GM12865 (cell line): ENCODE data around the gene RPL35A.
A peak's percentile ranks its signal among the peaks of the same experiment; 100 is the strongest.
"Not testable (repeated sequence)": the region's sequence is repeated elsewhere in the genome, so short reads cannot be mapped to it uniquely, and the experiment has no call there.

Experiments
- DNase-seq: peaks from one replicate; pipeline ENCODE4 v3.0.0; 2010; ENCODE audit warnings: low read depth
- H3K4me3 ChIP-seq: 2 replicates; pipeline ENCODE4 v1.5.1; 2011; ENCODE audit warnings: mild to moderate bottlenecking, low read depth, low read length, control low read depth
- TF ChIP-seq, protein P1 (sequence below): IDR thresholded peaks from 2 replicates; pipeline ENCODE4 v1.5.1; 2011; ENCODE audit warnings: low read length, control low read depth, low read depth, inconsistent platforms; ENCODE audit not compliant: insufficient read depth; ENCODE audit errors: missing control alignments

Gene RPL35A

DNA sequence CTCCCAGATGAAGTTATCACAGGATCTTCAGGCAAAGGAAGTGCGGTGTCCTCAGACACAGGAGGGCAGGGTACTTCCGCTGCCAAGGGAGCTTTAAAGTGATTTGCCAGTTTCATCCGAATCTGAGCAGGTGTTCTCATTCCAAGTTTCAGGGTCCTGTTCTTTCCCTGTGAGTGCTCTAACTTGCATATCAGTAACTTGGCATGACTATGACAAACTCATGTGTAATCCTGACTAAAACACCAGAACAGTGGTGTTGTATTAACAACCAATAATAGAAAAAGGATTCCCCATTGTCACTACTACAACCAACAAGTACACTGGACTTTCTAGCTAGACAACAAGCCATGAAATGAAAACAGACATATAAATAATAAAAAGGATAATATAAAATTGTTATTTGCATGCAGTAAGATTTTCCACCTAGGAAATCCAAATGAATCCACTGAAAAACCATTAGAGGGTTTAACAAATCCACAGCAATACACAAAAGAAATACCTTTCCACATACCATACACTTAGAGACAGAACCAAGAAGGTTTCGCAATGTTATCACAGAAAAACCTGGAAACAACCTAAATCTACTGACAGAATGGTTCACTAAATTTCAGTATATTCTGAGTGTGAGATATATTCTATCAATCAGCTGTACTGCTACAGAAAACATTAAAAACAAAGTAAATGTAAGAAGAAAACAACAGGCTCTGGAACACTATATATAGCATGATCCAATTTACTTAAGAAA, 40.9 kb upstream of the RPL35A start:
- no peak for DNase-seq
- H3K4me3 ChIP-seq = no peak overlapping the region
- TF ChIP-seq, protein P1, sequence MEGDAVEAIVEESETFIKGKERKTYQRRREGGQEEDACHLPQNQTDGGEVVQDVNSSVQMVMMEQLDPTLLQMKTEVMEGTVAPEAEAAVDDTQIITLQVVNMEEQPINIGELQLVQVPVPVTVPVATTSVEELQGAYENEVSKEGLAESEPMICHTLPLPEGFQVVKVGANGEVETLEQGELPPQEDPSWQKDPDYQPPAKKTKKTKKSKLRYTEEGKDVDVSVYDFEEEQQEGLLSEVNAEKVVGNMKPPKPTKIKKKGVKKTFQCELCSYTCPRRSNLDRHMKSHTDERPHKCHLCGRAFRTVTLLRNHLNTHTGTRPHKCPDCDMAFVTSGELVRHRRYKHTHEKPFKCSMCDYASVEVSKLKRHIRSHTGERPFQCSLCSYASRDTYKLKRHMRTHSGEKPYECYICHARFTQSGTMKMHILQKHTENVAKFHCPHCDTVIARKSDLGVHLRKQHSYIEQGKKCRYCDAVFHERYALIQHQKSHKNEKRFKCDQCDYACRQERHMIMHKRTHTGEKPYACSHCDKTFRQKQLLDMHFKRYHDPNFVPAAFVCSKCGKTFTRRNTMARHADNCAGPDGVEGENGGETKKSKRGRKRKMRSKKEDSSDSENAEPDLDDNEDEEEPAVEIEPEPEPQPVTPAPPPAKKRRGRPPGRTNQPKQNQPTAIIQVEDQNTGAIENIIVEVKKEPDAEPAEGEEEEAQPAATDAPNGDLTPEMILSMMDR = no peak

DNA sequence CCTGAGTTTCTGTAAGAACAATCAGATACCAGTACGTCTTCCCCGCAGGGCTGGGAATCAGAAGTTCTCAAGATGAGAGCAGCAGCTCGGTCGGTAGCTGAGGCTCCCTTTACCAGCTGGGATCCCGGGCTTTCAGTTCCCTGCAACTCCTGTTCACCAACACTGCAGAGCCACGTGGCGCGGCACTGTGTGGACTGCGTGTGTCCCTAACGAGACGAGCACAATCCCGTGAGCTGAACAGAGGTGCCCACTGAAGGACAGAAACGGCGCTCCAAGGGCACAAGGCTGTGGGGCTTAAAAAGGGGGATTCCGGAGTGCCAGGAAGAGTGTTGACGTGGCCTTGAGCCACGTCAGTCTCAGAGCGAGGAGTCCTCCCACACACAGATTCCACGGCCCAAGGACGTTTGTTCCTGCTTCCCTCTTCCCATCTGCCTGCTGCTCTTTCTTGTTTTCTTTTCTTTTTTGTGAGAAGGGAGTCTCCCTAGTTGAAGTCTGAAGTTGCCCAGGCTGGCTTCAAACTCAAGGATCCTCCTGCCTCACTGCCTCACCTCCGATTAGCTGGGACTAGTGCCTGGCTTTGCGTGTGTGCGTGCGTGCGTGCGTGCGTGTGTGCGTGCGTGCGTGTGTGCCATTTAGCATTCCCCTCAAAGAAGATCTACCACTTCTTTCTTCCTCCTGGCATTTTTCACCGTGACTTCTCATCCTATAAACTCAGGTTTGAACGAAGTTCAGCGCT, 37.1 kb upstream of the RPL35A start:
- DNase-seq = peak; percentile 28
- TF ChIP-seq, protein P1 = no peak
- no peak overlapping the region for H3K4me3 ChIP-seq

DNA sequence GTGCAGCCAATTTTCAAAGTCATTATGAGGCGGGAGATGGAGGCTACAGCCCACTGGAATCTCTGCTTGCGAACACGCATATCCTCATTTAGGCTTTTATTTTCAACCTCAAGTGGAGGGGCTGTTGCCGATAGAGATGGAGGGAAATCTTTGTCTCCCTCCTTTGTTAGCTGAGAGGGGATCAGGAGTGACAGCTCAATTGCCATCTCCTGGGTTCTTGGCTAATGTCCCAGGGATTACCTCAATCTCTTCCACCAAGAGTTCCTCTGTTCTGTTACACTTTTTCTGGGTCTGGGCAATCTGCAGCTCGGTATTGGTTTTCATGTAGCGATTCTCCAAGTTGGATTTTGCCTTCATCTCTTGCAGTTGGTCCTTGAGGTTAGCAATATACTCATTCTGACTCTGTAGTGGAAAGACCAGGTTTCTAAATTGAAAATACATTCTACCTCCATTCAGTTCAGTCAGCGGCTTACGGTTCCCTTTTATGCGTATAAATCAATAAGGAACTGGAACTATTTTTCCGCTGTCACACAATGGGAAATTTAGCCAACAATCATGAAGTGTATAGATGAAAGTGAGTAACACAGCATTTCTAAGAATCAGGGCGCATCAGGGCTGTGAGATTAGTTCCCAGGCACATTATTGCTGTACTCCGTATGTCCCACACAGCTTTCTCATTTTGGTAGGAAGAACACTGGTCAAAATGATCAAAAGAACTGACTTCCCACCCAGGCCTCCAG, 36.2 kb upstream of the RPL35A start:
- H3K4me3 ChIP-seq = no peak overlapping the region
- DNase-seq = no peak
- TF ChIP-seq, protein P1 = no peak

DNA sequence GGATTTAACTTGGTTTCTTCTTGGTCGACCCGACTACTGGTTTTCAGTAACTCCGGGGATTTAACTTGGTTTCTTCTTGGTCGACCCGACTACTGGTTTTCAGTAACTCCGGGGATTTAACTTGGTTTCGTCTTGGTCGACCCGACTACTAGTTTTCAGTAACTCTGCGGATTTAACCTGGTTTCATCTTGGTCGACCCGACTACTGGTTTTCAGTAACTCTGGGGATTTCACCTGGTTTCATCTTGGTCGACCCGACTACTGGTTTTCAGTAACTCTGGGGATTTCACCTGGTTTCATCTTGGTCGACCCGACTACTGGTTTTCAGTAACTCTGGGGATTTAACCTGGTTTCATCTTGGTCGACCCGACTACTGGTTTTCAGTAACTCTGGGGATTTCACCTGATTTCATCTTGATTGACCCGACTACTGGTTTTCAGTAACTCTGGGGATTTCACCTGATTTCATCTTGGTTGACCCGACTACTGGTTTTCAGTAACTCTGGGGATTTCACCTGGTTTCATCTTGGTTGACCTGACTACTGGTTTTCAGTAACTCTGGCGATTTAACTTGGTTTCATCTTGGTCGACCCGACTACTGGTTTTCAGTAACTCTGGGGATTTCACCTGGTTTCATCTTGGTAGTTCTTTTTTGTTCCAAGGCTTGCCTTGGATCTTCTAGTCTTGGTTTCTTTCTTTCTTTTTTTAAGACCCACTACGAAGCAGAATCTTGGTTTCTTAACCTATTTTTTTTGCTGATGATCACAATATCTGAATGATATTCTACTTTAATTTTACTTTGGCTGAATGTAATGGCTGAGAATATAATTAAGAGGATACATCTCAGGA, 28.3 kb upstream of the RPL35A start:
- peak; percentile 59 for DNase-seq
- H3K4me3 ChIP-seq = not testable (repeated sequence)

DNA sequence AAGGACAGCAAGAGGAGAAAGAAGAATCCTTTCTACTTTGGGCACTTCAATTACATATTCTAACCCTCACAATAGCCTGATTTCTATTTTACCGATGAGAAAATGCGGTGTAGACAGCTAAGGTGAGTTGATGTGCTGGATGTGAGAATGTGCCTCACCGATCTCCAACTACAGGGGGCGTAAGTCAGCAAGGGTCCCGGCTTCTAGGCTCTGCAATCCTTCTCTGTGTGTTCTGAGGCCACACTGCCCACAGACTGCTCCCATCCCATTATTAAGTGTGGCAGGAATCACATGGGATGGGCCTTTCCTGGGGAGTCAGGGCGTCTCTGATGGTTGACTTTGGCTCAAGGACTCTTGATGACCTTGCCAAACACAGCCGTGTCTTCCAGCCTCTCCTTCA, 23.6 kb upstream of the RPL35A start:
- H3K4me3 ChIP-seq = no peak overlapping the region
- no peak for DNase-seq
- TF ChIP-seq, protein P1 = peak; percentile 6

DNA sequence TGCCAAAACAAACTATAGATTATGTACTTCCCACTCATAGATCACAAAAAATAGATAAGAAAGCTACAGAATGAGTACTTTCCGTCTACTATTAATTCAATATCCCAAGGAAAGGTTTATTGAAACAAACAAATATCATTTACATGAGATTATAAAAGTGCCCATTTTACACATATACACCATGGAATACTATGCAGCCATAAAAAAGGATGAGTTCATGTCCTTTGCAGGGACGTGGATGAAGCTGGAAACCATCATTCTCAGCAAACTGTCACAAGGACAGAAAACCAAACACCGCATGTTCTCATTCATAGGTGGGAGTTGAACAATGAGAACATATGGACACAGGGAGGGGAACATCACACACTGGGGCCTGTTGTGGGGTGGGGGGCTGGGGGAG, 22.4 kb upstream of the RPL35A start:
- not testable (repeated sequence) for H3K4me3 ChIP-seq, DNase-seq

DNA sequence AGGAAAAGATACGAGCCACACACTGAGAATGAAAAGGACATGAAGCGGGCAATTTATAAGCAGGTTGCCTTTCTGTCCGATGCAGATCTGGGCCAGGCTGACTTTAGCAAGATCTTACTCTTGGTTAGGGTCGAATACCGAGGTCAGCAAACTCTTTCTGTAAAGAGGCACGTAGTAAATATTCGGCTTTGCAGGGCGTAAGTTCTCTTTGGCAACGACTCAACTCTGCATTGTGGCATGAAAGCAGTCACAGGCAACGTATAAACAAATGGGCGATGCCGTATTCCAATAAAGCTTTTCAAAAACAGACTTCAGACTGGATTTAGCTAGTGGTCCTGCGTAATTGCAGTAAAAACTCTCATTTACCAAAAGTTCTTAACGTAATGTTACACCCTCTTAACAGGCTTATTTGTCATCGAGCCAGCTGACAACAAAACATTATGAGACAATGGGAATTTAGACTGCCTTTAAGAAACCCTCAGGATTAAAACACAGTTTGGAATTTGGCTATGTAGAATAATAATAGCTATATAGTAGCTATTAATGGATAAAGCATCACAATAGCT, 13.1 kb upstream of the RPL35A start:
- no peak for DNase-seq
- H3K4me3 ChIP-seq = no peak overlapping the region
- TF ChIP-seq, protein P1 = no peak
